ENCODE data around the gene NEU2.
"Not testable (repeated sequence)": the region's sequence is repeated elsewhere in the genome, so short reads cannot be mapped to it uniquely, and the experiment has no call there.

The NEU2 gene

GRCh38 chr2:233015019-233015645, 17.3 kb upstream of the NEU2 start:
- no peak for DNase-seq (ENCODE audit: low read depth)
- TF ChIP-seq, protein P1, sequence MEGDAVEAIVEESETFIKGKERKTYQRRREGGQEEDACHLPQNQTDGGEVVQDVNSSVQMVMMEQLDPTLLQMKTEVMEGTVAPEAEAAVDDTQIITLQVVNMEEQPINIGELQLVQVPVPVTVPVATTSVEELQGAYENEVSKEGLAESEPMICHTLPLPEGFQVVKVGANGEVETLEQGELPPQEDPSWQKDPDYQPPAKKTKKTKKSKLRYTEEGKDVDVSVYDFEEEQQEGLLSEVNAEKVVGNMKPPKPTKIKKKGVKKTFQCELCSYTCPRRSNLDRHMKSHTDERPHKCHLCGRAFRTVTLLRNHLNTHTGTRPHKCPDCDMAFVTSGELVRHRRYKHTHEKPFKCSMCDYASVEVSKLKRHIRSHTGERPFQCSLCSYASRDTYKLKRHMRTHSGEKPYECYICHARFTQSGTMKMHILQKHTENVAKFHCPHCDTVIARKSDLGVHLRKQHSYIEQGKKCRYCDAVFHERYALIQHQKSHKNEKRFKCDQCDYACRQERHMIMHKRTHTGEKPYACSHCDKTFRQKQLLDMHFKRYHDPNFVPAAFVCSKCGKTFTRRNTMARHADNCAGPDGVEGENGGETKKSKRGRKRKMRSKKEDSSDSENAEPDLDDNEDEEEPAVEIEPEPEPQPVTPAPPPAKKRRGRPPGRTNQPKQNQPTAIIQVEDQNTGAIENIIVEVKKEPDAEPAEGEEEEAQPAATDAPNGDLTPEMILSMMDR (conservative IDR thresholded peaks at IDR 0.05; ENCODE audit: low read depth, low read length): no peak
- no peak overlapping the region for H3K4me3 ChIP-seq (ENCODE audit: low read length)

- DNase-seq (ENCODE audit: low read depth): no peak
- no peak overlapping the region for H3K4me3 ChIP-seq (ENCODE audit: low read length)
- TF ChIP-seq, protein P1 (conservative IDR thresholded peaks at IDR 0.05; ENCODE audit: low read depth, low read length): no peak
Observed at GRCh38 chr2:233017947-233018346, 14.5 kb upstream of the NEU2 start.

GRCh38 chr2:233019610-233020009, 12.9 kb upstream of the NEU2 start:
- not testable (repeated sequence) for DNase-seq (ENCODE audit: low read depth); H3K4me3 ChIP-seq (ENCODE audit: low read length)

DNA sequence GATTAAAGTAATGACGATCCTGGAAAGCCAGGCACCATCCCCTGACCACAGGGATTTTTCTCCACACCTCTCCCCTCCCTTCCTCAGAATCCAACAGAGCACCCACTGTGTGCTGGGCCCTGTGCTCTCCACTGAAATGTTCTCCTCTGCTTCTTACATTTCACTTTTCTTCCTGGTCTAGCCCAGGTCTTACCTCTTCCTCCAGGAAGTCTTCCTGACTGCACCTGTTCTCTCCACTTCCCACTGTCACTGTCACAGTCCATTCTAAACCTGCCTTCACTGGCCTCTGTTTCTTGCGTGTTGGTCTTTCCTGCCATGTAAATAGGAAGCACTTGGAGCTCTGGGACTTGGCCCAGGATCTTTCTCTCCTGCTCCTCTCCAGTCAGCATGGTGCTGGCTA, 12.0 kb upstream of the NEU2 start:
- TF ChIP-seq, protein P1 (conservative IDR thresholded peaks at IDR 0.05; ENCODE audit: low read depth, low read length): no peak
- no peak overlapping the region for H3K4me3 ChIP-seq (ENCODE audit: low read length)
- no peak for DNase-seq (ENCODE audit: low read depth)

DNA sequence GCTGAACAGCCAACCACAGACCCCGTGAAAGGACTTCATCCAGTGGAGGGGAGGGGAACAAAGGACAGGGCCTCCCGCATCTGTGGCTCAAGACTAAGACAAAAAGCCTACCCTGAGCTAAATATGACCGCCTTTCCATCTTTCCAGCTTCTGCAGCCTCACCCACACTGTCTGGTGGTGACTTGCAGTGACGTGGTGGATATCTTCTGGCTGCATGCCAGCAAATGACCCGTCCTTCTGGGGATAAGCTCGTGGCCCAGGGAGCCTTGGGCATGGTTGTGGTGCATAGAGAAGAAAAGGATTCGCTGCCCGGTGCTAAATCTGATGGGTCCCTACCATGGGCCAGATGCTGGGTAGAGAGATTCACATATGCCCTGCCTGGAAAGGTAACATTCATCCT, 10.7 kb upstream of the NEU2 start:
- DNase-seq (ENCODE audit: low read depth): no peak
- H3K4me3 ChIP-seq (ENCODE audit: low read length): no peak overlapping the region
- TF ChIP-seq, protein P1 (conservative IDR thresholded peaks at IDR 0.05; ENCODE audit: low read depth, low read length): no peak

DNA sequence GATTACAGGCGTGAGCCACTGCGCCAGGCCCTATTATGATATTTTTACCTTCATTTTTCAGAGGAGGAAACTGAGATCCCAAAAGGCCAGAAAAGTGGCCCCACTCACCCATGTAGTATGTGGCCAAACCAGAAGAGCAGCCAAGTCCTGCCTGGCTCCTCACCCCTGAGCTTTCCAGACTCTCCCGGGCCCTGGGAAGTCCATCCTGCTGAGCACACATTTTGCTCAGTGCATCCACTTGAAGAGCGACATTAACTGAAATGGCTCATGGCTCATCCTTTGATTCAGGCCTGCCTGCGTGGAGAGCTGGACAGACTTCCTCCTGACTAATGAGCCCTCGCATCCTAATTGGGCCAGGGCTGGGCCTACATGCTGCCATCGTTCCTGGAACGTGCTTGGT, 9.9 kb upstream of the NEU2 start:
- H3K4me3 ChIP-seq (ENCODE audit: low read length): no peak overlapping the region
- TF ChIP-seq, protein P1 (conservative IDR thresholded peaks at IDR 0.05; ENCODE audit: low read depth, low read length): no peak
- no peak for DNase-seq (ENCODE audit: low read depth)

DNA sequence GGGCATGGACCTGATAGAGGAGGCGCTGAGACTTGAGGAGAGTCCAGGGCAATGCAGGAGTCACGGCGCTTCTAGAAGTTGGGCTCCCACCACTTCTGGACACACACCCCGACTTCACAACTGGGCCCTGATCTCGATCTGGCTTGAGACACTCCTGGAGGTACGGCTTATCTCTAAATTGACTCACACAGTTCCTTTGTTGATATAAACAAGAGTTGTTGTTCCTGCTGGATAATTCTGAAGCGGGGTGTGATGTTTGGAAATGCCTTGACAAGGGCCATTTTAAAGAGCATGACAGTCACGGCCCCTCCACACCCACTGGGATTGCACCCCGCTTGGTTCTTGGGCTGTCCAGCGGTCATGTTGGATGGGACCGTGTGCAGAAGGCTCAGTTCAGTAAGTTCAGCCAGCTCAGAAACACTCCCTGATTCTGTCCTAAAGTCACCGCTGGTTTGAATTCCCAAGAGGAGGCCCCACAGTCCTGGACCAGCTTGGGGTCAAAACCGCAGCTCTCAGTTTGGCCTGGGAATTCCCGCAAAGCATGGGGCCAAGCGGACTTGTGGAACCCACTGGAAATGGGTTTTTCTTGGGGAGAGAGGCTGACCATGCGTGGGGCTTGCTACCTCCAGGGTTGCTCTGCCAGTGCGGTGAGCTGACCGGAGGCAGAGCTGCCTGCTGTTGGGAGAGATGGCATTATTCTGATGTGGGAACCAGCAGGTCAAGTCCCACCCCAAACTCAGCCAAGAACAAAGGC, 9.3 kb upstream of the NEU2 start:
- TF ChIP-seq, protein P1 (conservative IDR thresholded peaks at IDR 0.05; ENCODE audit: low read depth, low read length): no peak
- H3K4me3 ChIP-seq (ENCODE audit: low read length): no peak overlapping the region
- DNase-seq (ENCODE audit: low read depth): no peak
